Right lobe of liver (tissue), 6 donors: Measurements from ENCODE around the gene FAM171A1. TPM values are rescaled to one million over a fixed set of nuclear protein-coding genes. Genes with fewer than 3 reads are reported as not detected.
"Not testable (repeated sequence)": the region's sequence is repeated elsewhere in the genome, so short reads cannot be mapped to it uniquely, and the experiment has no call there.

Source experiments
- ATAC-seq, 4 donors: fragments of 200-7000 bp; cut with Tn5 transposase; one replicate each; pipeline ENCODE4 v1.9.1; 2020; ENCODE audit warnings: mild to moderate bottlenecking in 4 of 4, moderate library complexity in 4 of 4
- DNase-seq, 3 donors: peaks; one replicate each; pipeline ENCODE4 v3.0.0-alpha.2; 2020
- H3K27ac ChIP-seq, 3 donors: fragments of 200-600 bp; one replicate each; pipeline ENCODE4 v1.8.0; 2022
- H3K27me3 ChIP-seq, 2 donors: fragments of 200-600 bp; one replicate each; pipeline ENCODE4 v1.8.0; 2022
- H3K36me3 ChIP-seq, 4 donors: fragments of 200-600 bp; sonication (generic) in 1 of 4; one replicate each; pipeline versions ENCODE4 v1.5.1 to v1.8.0; 2017 to 2022; ENCODE audit warnings: control low read depth in 1 of 4
- H3K4me1 ChIP-seq, 4 donors: fragments of 200-600 bp; sonication (generic) in 1 of 4; one replicate each; pipeline versions ENCODE4 v1.5.1 to v1.8.0; 2017 to 2022; ENCODE audit warnings: control low read depth in 1 of 4
- H3K4me3 ChIP-seq, 3 donors: fragments of 200-600 bp; one replicate each; pipeline ENCODE4 v1.8.0; 2022
- H3K9me3 ChIP-seq, 4 donors: fragments of 200-600 bp; sonication (generic) in 1 of 4; one replicate each; pipeline versions ENCODE4 v1.5.1 to v1.8.0; 2017 to 2022; ENCODE audit warnings: control low read depth in 1 of 4
- CTCF ChIP-seq, 4 donors: fragments of 200-600 bp in 3 of 4; fragments of 450-650 bp in 1 of 4; IDR thresholded peaks; one replicate each; pipeline versions ENCODE4 v1.5.1 to v1.8.0; 2016 to 2022; ENCODE audit warnings: antibody characterized with exemption in 4 of 4, mild to moderate bottlenecking in 2 of 4
- POLR2A ChIP-seq: fragments of 450-650 bp; IDR thresholded peaks from one replicate; pipeline ENCODE4 v1.6.1; 2017; ENCODE audit warnings: antibody characterized with exemption, mild to moderate bottlenecking
- WGBS: methylation state at CpG from one replicate; pipeline ENCODE4 v1.1.6; 2018; ENCODE audit warnings: low coverage, low lambda C conversion rate; ENCODE audit not compliant: insufficient coverage; ENCODE audit errors: missing lambda C conversion rate; 5-methylcytosine and 5-hydroxymethylcytosine counted together
- intact Hi-C, 2 donors: fragments of 100-400 bp; cut with DNase I; formaldehyde crosslinking; loops; one replicate each; pipeline versions ENCODE4 v1.11.2 to v1.14.1; 2022
- total RNA-seq, 6 experiments: library from RNA; depleted of rRNA in 2 of 6; stranded (reverse); fragments of >200 nt in 2 of 6; fragmentation: NEBNext Ultra II Directional in 3 of 6; extraction: Animal tissue kit (Norgen Biotek cat#: 25700) in 3 of 6; gene quantifications; one replicate each; pipeline versions ENCODE4 v1.1.0 to v1.2.4, GENCODE V29; 2016 to 2023
- donor health status: DM: no; HTN: yes; CAD: no.
- donor health status: DM: no; HTN: no; CAD: no.
- donor health status: DM: no; HTN: no; CAD: no.
- donor health status: DM: no; HTN: yes; CAD: no.
- donor health status: DM: no; HTN: yes; CAD: no.

Gene FAM171A1
- total RNA-seq, 6 experiments from 2014 or later: 6.1 to 12.1 (median 10.3) TPM

- ATAC-seq: peak; percentile 25 to 65 (median 44)
Measured at GRCh38 chr10:15399060-15399661, 28.1 kb upstream of the FAM171A1 start.

GRCh38 chr10:15395935-15396334, 24.8 kb upstream of the FAM171A1 start:
- Histone ChIP-seq H3K4me1 (no peaks in the 10 kb centered on the region), H3K36me3 (no peaks in the 10 kb centered on the region), H3K27me3 (no peaks in the 10 kb centered on the region), H3K4me3 (no peak overlapping the region), H3K27ac (no peak overlapping the region), H3K9me3 (no peaks in the 10 kb centered on the region)
- ATAC-seq (no peak), DNase-seq (no peak)
- TF ChIP-seq POLR2A (no peak), CTCF (IDR thresholded peaks at IDR 0.05) (no peak)
- intact Hi-C loops: no loop called here
- 86% methylated on average over 3 of the region's 3 CpGs for WGBS

More at GRCh38 chr10:15399060-15399661, 28.1 kb upstream of the FAM171A1 start:
- H3K27me3 ChIP-seq: no peaks in the 10 kb centered on the region
- no peaks in the 10 kb centered on the region for H3K36me3 ChIP-seq
- no peaks in the 10 kb centered on the region for H3K9me3 ChIP-seq
- H3K27ac ChIP-seq: no peak overlapping the region
- no peak overlapping the region for H3K4me3 ChIP-seq
- DNase-seq: no peak
- H3K4me1 ChIP-seq: no peaks in the 10 kb centered on the region
- TF ChIP-seq POLR2A (no peak), CTCF (IDR thresholded peaks at IDR 0.05) (no peak)
- WGBS: no CpG with 5 or more reads among the region's 1 CpG
- intact Hi-C loops: no loop called here

DNA sequence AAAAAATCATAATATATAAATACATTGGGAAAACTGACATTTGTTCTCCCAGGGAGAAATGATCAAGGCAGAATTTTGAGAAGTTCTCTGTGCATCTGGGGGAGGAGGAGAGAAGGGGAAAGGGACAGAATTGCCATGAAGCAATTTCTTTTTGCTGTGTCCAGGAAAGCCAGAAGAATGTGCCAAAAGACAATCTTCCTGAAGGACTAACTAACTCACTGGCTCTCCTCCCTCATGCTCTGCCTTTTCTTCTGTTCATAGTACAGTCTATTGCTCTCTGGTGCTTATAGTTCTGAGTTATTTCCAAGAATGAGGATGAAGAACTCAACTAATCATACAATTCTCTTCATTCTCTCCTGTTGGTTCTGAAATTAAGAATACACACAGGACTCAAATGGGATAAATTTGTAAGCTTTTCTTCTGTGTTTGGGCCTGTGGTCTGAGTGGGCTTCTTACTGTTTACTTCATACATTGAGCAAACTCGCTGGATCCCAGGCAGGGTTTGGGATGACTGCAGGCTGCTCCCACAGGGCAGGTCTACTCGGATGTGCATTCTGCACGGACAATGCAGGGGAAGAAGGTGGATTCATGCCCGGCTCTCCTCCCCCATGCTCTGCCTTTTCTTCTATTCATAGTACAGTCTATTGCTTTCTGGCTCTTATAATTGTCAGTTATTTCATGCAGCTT, 22.2 kb upstream of the FAM171A1 start:
- H3K9me3 ChIP-seq: no peaks in the 10 kb centered on the region
- intact Hi-C loops: no loop called here
- H3K4me3 ChIP-seq: no peak overlapping the region
- H3K36me3 ChIP-seq: no peaks in the 10 kb centered on the region
- TF ChIP-seq POLR2A (no peak), CTCF (IDR thresholded peaks at IDR 0.05) (no peak)
- no peak overlapping the region for H3K27ac ChIP-seq
- no peak for DNase-seq
- H3K27me3 ChIP-seq: no peaks in the 10 kb centered on the region
- H3K4me1 ChIP-seq: no peaks in the 10 kb centered on the region
- ATAC-seq: no peak
- WGBS: 66% methylated on average over 4 of the region's 4 CpGs

DNA sequence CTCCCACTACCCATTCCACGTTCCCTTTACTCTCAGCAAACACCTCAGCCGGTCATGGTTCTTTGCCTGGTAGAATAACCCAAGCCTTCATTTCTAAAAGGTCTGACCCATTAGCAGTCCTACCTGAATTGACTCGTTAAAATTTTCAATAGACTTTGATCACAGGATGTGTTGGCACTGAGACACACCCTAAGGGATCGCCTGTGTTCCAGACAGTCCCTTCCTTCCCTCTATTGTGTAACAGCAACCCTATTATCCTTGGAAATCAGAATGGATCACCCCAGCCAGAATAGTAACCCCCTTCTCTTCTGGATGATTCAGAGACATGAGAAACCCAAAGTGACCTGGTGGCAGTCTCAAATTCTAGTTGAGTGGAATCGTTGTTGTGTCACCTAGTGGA, 20.4 kb upstream of the FAM171A1 start:
- TF ChIP-seq CTCF (IDR thresholded peaks at IDR 0.05): no peak
- no peaks in the 10 kb centered on the region for H3K4me1 ChIP-seq
- H3K27ac ChIP-seq: no peak overlapping the region
- no peak for ATAC-seq
- H3K9me3 ChIP-seq: no peaks in the 10 kb centered on the region
- no peak for DNase-seq
- no peaks in the 10 kb centered on the region for H3K36me3 ChIP-seq
- intact Hi-C loops: no loop called here
- H3K4me3 ChIP-seq: no peak overlapping the region
- 62% methylated on average over 5 of the region's 5 CpGs for WGBS
- no peaks in the 10 kb centered on the region for H3K27me3 ChIP-seq

GRCh38 chr10:15388172-15388571, 17.1 kb upstream of the FAM171A1 start:
- 91% methylated on average over 7 of the region's 7 CpGs for WGBS
- ATAC-seq, intact Hi-C loops: not testable (repeated sequence)

More at GRCh38 chr10:15388172-15388571, 17.1 kb upstream of the FAM171A1 start:
- not testable (repeated sequence) for H3K4me3 ChIP-seq, H3K27ac ChIP-seq, H3K27me3 ChIP-seq, H3K36me3 ChIP-seq, H3K4me1 ChIP-seq, H3K9me3 ChIP-seq, DNase-seq
